ENCODE results near the gene CFAP97D1.
"Not testable (repeated sequence)": the region's sequence is repeated elsewhere in the genome, so short reads cannot be mapped to it uniquely, and the experiment has no call there.

Gene CFAP97D1

DNA sequence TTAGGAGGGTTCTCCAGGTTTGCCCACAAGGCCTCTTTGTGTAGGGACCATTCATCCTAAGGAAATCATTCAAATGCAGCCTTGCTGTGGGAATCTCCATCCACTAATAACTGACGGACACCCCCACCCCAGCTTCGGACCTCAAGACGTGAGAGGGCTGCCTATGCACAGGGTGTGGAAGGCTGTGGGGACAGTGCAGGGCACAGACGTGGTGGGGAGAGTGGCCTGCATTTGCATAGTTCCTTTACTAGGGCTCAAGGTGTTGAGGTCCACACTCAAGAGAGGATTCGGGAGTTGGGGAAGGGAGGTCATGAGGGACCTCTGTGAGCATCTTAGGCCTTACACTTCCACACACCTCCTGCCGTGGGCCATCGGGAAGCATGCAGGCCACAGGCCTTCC, 11.3 kb upstream of the CFAP97D1 start:
- no peak for DNase-seq

DNA sequence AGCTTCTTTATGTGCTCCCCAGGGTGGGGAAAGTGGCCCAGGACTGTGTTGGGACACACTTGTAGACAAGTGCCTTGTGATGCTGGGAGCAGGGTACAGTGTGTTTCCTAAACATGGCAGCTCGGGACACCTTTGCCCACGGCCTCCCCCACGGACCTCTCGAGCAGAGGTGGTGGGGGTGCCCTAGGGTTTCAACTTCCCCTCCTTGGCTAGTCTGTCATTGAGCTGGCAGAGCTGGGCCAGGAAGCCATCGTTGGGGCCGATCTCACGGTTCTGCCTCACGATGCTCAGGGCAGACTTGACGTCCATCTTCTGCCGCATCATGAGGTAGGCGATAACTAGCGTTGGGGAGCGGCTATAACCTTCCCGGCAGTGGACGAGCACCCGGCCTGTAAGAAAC, 10.8 kb upstream of the CFAP97D1 start:
- DNase-seq = no peak

DNA sequence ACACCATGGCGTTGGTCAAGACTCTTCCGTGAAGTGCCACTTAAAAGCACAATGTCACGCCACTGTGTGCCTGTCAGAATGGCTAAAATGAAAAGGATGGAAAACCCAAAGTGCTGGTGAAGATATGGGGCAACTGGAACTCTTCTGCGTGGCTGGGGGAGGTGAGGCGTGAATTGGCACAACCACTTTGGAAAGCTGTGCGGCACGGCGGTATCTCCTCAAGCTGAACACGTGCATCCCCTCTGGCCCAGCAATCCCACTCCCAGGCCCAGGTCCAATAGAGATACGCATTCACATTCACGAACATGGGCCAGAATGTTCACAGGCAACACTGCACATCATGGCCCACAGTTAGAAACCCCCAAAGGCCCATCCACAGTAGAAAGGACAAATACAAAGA, 10.4 kb upstream of the CFAP97D1 start:
- no peak for DNase-seq

DNA sequence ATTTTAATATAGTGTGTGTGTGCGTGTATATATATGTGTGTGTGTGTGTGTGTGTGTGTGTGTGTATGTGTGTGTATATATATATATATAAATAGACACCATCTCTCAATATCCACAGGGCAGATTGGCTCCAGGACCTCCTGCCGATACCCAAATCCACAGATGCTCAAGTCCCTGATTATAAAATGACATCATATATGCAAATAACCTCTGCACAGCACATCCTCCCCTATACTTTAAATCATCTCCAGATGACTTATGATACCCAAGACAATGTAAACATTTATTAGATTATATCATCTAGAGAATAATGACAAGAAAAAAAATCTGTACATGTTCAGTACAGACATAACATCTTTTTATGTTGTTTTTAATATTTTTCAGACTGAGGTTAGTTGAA, 9.3 kb upstream of the CFAP97D1 start:
- DNase-seq = no peak

DNA sequence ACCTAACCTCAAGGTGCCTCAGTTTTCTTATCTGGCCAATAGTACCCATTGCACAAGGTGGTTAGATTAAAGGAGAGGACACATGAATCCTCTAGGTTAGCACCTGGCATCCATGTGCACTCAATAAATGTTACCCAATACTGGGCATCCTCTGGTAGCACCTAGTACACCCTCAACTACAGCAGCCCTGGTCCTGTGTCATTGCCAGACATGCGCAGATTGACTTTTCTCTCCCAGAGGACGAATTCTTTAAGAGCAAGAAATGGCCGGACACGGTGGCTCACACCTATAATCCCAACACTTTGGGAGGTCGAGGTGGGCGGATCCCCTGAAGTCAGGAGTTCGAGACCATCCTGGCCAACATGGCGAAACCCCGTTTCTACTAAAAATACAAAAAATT, 8.8 kb upstream of the CFAP97D1 start:
- no peak for DNase-seq

DNA sequence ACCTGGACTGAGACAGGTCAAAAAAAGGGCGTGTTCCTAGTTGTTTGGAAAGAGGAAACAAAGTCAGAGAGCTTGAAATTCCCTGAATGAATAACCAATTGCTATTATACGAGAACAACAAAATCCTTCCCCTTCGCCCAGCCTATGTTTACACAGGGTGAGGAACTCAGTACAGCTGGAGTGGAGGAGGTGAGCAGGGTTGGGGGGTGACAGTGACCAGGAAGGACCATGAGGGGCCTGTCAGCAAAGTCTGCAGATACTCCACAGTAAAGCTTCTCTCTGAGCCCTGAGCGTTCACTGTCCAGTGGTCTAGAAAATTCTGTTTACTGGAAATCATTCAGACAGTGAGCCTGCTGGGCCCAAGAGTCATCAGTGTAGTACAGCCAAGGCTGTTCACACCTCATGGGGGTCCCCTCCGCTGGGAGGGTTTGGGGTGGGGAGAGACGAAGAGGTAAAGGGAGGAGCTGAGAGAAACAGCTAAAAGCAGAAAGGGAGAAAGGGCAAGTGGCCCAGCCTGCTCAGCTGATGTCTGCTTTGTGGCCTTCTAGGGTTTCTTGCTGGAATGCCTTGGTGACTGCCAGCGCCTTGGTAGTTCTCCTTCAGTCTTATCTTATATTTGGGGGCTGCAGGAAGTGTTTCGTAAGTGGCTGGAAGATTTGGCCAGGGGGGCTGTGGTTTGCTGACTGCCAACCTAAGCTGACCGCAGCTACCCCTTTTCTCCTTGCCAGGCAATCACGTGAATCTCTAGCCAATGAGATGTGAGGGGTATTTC, 7.2 kb upstream of the CFAP97D1 start:
- peak; percentile 98 to 99 for DNase-seq

DNA sequence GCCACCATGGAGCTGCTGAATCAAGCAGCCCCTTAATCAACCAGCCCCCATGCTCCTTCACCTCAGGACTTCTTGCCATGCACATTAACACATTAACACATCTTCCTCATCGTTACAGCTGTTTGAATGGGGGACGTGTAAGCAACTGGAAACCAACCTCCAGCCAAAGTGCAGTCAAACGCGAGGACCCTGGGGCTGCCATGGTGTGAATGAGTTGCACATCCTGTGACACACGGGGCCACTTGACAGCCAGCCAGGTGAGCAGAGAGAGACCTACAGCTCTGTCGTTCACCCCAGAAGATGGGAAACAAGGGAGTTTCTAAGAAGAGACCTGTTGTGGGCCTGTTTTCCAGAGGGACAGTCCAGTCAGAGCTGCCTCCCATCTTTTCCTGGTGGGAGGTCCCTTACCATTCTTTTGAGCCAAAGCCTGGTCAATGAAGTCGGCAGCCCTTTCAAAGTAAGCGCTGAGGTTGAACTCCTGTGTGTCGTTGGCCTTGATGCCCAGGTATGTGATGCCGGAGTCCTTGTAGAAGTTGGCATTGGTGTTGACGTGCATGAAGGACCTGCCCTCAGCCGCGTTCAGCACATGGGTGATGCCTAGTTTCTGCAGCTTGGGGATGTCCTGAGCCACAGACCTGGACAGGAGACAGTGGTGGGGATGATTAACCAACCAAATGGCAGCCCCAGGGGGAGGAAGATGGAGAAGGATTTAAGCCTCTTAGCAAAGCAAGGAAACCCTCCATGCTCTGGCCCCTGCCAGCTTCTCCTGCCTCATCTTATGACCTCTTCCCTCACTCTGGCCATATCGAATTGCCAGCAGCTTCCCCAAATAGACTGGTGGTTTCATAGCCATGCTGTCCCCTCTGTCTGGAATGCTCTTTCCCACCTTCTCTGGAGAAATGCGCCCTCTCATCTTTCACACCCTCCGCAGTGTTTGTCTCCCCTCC, 5.7 kb upstream of the CFAP97D1 start:
- no peak for DNase-seq

DNA sequence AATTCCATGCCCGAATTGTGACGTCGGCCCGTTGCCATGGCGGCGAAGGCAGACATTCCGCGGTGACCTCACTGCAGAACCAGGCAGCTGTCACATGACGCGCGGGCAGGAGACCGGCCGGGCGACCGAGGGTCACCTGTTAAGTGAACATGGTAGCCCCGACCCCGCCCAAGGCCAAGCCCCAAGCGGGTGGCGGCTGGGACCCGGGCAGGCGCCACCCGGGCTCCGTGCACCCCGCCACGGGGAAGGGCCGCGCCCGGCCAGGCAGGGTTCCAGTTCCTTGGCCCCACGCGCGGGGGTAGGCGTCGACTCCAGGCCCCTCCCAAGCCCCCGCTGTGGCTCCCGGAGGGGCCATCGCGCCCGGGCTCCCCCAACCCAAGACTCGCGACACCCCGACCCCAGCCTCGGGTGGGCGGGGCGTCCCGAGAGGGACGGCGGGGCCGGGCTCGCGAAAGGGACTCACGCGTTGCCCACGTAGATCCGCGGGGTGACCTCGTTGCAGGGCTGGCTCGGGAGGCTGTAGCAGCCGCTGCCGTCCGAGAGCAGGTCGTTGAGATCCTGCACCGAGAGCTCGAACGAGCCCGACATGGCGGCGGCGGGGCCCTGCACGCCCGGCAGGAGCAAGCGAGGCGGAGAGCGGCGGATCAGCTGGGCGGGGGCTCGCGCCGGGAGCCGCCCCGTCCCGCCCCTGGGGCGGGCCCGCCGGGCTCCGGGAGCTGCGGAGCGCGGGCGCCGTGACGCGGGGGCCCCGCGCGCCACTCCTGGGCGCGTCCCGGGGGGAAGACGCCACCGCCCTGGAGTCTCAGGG, 1.7 kb upstream of the CFAP97D1 start, which contains the start of gene DUSP3:
DUSP3 (minus strand) TSS at position 641 of the 808 bp plus-strand sequence; CDS start at position 588, 53 bp downstream.
- DNase-seq = peak; percentile 65 to 77

DNA sequence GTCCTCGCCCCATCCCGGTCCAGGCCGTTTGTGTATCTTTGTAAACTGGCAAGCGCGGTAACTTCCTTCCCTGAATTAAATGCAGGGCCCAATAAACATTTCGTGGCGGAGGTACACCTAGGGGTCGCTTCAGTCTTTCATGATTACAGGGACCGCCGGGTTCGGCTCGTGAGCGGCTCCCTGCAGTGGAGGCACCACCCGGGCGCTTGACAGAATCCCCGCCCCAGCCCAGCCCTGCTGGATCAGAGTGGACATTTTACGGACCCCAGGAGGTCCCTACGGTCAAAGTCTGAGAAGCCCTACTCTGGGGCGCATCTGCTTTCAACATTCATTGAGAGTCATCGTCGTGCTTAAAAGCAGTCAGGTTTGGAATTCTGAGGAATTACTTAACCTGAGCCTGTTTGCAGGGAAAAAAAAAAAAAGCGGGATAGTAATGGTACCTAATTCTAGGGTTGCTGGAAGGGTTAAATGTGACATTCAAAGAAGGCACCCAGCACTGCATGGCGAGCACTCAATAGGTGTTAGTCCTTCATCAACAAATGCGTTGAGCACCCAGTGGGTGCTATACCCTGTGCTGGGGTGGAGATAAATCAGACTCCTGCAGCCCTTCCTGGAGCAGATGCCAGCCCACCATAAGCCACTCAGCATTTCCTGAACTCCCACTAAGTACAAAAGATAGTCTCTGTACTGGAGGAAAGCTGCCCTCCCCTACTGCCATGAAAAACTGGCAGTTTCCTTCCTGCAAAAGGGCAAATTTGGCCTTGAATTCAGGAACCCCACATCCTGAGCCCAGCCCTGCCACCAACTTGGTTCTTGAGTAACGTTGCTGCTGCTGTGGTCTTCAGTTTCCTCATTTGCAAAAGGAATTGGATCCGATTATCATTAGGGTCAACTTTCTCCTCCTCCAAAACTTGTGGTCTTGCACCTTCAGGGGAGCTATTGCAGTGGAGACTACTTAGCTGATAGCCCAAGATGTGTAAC, 800 bp upstream of the CFAP97D1 start:
- DNase-seq = peak; percentile 81 to 84

DNA sequence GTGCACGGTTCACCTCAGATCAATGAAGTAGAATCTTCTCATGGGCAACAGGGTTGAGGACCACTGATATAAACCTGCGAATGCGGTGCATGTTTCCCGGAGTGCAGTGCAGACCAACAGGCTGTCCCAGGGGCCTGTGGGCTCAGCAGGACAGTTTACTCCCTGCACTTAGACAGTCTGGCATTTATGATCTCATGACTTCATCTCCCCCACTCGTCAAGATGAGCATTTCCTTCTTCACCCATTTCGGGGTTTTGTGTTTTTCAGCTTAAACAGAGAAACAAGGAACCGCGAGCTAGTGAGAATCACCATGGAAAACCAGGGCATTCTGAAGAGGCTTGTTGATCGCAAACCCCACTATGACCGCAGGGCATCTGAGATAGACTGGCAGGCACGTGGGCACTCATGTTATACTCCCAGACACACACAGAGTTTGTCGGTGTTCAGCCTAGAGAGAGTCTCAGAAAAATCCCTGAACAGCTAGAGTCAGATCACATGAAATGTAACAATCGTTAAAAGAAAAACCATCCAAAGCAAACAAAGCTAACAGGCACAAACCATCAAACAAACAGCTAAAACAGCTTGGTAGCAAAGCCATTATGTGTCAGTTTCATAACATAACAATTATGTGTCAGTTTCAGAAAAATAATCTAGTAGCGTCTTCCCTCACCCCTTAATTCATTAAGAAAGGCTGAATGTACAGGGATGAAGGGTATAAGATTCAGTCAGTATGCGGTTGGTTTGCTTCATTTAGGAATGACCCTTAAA, 2.9 kb downstream of the CFAP97D1 start:
- DNase-seq = no peak

DNA sequence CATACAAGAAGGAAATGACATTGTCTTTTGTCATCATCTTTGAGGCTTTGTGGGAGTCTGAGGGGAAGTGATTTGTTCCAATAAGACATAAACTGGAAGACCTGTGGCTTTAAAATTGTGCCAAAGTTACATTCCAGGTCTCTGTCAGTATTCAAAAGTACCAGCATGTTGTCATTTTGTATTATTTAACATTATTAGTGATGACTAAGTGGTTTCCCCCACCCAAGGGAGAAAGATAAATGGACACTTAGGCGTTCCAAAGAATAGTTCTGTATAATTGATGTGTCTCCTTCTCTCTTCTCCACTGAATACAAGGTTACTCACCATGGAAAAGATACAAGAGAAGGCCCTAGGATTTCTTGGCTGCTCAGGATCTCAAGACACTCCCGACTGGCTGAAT, 3.8 kb downstream of the CFAP97D1 start:
- DNase-seq = no peak

DNA sequence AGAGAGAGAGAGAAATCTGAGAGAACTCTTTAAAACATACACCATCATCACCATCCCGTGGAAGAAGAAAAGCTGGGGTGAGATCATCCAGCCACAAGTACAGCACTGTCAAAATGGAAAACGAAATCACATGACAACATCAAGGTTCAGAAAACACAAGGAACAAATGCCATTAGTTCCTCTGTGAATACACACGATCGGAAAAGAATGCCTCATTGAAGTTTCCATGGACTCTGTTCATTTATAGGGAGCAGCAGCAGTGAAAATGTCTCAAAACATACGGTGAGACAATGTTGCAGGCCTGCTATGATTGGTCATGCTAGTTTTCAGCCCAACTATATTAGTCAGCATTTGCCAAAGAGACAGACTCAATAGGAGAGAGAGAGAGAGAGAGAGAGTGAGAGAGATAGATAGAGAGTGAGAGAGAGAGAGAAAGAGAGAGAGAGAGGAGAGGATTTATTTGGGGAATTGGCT, 4.4 kb downstream of the CFAP97D1 start:
- DNase-seq = no peak

DNA sequence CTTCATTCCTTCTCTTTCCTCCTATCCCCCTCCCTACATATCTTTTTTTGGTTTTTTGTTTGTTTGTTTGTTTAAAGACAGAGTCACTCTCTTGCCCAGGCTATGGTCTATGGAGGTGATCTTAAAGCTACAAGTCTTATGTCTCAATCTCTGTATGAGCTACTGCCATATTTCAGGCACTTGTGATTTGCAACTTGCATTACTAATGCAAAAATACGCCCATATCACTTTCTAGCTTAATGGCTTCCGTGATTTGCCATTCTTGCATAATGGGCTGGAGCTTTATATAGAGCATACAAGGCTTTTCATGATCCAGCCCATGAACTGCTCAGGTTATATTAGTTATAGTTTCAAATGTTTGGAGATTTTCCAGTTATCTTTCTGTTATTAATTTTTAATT, 7.5 kb downstream of the CFAP97D1 start:
- no peak for DNase-seq

DNA sequence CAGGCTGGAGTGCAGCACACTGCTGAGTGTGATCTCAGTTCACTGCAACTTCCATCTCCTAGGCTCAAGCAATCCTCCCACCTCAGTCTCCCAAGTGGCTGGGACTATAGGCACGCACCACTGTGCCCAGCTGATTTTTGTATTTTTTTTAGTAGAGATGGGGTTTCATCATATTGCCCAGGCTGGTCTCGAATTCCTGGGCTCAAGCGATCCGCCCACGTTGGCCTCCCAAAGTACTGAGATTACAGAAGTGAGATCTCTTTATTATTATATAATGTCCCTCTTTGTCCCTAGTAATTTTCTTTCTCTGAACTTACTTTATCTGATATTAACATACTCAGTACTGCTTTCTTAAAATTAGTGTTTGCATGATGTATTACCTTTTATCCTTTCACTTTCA, 8.3 kb downstream of the CFAP97D1 start:
- DNase-seq = no peak

DNA sequence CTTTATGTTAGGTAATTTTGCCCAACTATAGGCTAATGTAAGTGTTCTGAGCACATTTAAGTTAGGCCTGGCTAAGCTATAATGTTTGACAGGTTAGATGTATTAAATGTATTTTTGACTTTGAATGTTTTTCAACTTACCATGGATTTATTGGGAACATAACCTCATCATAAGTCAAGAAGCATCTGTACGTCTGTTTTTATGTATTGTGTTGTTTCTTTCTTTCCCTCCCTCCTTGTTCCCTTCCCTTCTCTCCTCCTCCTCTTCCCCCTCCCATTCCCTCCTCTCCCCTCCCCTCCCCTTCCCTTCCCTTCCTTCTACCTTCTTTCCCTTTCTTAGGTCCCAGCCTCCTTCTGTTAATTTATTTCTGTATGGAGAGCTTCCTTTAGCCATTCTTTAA, 9.2 kb downstream of the CFAP97D1 start:
- DNase-seq = no peak

DNA sequence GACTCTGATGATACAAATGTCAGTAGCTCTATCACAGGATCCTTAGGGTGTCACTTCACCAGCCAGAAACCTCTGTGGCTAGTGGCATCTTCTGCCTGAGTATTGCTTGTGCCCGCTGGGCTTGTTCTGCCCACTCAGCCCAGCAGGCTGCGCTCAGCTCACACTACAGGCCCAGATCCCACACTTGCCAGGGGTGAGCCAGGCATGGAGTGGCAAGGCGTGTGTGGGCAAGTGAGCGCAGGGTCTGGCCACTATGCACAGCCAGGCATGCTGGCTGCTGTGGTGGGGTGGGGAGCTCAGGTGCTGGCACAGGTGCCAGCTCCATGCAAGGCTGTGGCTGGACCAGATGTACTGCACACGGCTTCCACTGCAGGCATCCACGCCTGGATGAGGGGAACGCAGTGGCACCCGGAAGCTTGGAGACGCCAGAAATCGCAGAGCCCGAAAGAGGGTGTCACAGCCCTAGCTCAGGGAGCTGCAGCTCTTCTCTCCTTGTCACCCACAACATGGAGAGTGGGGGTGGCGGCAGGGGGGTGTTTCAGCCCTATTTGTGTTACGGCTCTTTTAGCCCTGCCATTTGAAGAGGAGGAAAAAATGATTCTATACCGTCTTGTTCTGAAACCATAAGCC, 10.2 kb downstream of the CFAP97D1 start:
- DNase-seq = no peak

DNA sequence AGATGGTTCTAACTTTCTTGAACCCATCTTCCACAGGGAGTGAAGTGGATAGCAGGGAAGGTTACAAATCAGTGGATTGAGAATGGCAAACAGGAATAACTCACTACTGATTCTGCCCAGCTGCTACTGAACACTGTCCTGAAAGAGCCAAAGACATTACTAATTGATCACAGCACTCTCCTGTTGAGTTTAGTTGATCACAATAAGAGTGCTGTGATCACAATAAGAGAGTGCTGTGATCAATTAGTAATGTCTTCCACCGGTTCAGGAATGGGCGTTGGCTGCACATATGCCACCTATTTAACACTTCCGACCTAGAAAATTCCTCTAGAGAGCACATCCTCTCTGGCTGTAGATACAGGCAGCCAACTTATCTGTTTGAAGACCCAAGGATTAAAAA, 11.4 kb downstream of the CFAP97D1 start:
- DNase-seq = no peak

DNA sequence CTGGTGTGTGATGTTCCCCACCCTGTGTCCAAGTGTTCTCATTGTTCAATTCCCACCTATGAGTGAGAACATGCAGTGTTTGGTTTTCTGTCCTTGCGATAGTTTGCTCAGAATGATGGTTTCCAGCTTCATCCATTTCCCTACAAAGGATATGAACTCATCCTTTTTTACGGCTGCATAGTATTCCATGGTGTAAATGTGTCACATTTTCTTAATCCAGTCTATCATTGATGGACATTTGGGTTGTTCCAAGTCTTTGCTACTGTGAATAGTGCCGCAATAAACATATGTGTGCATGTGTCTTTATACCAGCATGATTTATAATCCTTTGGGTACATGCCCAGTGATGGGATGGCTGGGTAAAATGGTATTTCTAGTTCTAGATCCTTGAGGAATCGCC, 12.4 kb downstream of the CFAP97D1 start:
- not testable (repeated sequence) for DNase-seq

DNA sequence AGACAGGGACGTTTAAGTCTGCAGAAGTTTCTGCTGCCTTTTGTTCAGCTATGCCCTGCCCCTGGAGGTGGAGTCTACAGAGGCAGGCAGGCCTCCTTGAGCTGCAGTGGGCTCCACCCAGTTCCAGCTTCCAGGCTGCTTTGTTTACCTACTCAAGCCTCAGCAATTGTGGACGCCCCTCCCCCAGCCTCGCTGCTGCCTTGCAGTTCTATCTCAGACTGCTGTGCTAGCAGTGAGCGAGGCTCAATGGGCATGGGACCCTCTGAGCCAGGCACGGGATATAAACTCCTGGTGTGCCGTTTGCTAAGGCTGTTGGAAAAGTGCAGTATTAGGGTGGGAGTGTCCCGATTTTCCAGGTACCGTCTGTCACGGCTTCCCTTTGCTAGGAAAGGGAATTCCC, 17.8 kb downstream of the CFAP97D1 start:
- not testable (repeated sequence) for DNase-seq

DNA sequence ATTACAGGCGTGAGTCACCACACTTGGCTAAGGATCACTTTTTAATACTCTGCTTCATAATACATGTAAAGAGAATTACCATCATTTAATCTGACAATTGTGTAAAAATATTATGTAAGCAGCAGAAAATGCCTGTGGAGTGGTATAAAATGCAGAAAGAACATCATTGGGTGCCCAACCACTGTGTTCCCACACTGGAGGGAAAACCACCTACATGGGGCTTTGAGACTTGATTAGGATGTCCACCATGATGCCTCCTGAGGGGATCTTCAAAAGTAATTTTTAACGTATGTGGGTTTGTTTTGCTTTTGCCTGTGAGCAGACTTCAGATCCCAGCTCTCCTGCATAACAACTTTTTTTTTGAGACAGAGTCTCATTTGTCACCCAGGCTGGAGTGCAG, 18.8 kb downstream of the CFAP97D1 start:
- DNase-seq = no peak

Data from Kasumi-1 (cell line).